ENCODE data around the gene TSPAN4.

TSPAN4 gene

DNA sequence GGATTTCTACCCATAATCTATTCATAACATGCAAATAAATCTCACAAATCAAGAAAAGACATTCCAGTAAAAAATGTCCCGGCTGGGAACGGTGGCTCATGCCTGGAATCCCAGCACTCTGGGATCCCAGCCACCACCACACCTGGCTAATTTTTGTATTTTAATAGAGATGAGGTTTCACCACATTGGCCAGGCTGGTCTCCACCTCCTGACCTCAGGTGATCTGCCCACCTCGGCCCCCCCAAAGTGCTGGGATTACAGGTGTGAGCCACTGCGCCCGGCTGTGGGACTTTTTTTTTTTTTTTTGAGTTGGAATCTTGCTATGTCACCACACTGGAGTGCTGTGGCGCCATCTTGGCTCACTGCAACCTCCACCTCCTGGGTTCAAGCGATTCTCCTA lies 63.3 kb downstream of the TSPAN4 start:
- H3K4me3 ChIP-seq (ENCODE audit: low read depth, low read length), result no peak overlapping the region

DNA sequence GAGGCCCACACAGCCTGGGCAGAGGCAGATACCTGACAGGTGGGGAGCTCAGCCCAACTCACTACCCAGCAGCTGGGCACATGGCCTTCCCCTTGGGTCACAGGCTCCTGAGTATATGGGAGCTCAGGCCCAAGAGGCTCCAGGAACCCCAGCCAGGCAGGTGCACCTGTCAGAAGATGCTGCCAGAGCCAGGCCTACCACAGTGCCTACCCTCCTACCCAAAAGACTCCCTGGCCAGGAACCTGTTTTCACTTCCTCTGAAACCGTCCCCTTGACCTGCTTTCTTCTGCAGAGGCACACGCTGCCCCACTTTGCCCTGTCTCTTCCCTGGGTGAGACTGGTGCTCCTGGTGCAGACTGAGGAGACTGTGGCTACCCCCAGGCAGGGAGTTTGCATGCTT lies 65.0 kb downstream of the TSPAN4 start:
- H3K4me3 ChIP-seq (ENCODE audit: low read depth, low read length), result no peak overlapping the region

DNA sequence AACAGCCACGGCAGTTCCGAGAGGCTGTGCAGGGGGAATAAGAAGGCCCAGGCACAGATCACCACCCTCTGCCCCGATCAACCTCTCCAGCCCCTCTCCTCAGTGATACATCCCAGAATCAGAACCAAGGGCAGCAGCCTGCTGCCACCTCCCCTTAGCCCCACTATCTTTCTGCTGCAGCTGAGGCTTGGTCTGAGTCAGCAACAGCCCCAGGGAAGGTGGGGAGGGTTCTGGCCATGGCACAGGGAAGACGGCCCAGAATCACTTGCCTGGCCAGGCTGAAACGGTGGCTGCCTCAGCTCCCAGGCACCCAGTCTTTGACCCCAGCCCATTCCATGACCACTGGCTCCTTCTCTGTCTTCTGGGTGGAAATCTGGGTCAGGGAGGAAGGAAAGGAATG lies 65.6 kb downstream of the TSPAN4 start:
- no peak overlapping the region for H3K4me3 ChIP-seq (ENCODE audit: low read depth, low read length)

DNA sequence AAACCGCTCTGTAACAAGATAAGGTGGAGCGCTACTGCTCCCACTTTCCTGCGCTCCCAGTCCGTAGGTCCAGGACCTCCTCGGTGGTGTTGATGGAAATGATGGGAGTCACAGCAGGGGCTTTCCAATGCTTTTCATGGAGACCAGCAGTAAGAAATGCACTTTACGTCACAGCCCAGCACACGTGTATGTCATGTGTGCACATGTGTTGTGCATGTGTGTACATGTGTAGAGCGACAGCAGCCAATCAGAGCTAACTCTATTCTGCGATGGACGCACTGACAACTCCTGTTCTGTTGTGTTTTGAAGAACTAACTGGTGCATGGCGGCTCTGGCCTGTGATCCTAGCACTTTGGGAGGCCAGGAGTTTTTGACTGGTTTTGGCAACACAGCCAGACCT lies 66.8 kb downstream of the TSPAN4 start:
- H3K4me3 ChIP-seq (ENCODE audit: low read depth, low read length), result no peak overlapping the region

DNA sequence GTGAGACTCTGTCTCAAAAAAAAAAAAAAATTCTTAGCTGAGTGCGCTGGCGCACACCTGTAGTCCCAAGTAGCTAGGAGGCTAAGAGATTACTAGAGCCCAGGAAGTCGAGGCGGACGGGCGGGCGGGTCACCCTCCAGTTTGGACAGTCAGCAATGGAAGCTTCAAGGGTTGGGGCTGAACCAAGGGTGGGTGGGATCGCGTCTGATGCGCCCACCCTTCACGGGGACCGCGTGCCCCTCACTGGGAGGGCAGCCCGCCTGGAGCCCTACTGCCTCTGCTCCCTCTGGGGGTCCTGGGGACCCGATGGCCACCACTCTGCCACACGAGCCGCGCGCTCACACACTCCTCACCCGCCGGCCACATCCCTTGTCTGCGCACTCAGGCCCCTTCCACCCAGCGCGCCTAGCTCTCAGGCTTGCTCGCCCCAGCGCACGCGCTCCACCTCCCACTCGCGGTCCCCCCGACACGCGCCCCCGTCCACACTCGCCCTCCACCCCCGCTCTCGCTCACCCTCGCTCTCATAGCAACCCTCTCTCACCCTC lies 67.5 kb downstream of the TSPAN4 start:
- H3K4me3 ChIP-seq (ENCODE audit: low read depth, low read length), result peak overlapping the region; percentile 88

DNA sequence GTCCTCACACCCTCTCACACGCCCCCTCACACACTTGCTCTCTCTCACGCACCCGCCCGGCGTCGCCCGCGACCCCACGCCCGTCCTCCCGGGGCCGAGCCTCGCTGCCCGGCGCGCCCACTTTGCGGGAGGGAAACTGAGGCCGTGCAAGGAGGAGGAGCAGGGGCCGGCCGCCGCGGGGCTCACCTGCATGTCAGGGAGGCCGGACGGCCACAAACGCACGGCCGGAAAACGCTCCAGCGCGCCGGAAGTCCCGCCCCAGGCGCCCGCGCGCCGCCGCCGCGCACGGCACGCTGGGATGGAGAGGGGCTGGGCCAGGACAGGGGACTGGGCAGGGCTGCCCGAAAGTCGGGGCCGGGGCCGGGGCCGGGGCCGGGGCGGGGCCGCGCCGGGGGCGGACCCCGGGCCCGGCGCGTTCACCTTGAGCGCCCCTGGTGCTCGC lies 68.0 kb downstream of the TSPAN4 start, which contains the start of gene CHID1:
Gene CHID1 (minus strand): TSS at position 222 of the 442 bp plus-strand sequence. CDS start 5,994 bp downstream, outside the sequence.
- peak within 1 kb of the TSS; percentile 88 for H3K4me3 ChIP-seq (ENCODE audit: low read depth, low read length)

DNA sequence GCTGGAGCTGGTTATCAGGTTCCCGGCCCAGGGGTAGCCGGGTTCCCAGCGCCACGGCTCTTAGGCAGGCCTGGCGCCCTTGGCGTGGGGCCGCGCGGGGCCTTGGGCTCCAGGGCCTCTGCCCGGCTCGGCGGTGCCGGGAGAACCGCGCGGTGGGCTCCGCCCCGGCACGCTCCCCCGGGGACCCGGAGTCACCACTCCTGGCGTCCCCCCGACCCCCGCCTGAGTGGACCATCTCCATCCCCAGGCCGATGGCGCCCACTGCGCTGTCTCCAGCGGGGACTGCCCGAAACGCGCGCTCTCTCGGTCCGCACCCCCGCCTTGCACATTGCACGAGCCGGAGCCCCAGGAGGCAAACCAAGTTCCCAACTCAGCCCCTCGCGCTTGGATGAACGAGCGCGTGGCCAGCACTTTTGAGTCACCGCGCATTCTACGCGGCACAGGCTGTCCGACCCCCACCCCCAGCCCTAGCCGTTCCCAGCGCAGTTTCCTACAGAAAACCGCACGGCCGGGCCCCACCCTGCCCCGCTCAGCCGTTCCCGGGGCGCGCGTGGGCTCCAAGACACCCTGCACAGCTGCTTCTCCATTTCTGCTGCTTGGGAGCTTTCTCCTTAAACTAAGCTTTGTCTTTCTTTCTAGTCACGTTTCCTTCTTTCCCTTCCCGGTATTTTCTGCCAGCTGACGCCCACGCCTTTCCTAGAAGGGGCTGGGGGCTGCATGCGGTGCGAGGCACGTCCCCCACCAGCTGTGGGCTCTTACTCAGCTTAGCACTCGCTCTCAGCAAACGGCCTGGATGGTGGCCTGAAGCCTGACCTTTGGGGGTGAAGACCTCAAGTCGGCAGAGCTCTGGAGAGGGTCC lies 68.6 kb downstream of the TSPAN4 start:
- H3K4me3 ChIP-seq (ENCODE audit: low read depth, low read length), result peak overlapping the region; percentile 60

DNA sequence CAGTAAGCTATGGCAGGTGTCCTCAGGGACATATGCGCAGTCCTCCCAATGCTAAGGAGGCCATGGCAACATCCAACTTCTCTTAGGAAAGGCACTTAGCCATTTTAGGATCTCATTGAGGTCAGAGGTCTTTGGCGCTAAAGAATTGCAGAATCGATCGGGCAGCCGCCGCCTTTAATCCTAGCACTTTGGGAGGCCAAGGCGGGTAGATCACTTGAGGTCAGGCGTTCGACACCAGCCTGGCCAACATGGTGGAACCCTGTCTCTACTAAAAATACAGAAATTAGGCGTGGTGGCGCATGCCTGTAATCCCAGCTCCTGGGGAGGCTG lies 69.2 kb downstream of the TSPAN4 start:
- H3K4me3 ChIP-seq (ENCODE audit: low read depth, low read length), result no peak overlapping the region

DNA sequence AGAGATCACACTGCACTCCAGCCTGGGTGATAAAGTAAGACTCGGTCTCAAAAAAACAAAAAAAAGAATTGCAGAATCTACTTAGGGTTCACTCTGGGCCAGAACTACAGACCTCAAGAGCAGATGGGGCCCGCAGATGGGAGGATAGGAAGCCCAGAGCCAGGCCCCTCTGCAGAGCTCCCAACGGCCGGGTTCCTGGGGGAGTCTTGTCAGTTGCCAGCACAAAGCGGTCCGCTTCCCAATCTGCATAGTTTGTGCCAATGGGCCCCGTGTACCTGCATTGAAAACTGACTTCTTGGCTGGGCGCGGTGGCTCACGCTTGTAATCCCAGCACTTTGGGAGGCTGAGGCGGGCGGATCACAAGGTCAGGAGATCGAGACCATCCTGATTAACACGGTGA lies 69.6 kb downstream of the TSPAN4 start:
- H3K4me3 ChIP-seq (ENCODE audit: low read depth, low read length), result no peak overlapping the region

DNA sequence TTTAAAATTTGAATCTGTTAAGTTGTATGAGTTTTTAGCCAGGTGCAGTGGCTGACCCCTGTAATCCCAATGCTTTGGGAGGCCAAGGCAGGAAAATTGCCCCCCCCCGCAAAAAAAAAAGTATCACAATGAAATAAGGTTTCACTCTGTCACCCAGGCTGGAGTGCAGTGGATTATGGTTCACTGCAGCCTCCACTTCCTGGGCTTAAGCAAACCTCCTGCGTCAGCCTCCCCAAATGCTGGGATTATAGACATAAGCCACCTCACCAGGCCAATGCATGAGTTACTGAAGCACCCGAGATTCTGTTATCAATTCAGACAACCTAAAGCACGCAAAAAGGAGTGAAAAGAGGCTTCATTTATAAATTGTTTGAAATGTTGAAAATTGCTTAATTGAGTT lies 70.4 kb downstream of the TSPAN4 start:
- no peak overlapping the region for H3K4me3 ChIP-seq (ENCODE audit: low read depth, low read length)

DNA sequence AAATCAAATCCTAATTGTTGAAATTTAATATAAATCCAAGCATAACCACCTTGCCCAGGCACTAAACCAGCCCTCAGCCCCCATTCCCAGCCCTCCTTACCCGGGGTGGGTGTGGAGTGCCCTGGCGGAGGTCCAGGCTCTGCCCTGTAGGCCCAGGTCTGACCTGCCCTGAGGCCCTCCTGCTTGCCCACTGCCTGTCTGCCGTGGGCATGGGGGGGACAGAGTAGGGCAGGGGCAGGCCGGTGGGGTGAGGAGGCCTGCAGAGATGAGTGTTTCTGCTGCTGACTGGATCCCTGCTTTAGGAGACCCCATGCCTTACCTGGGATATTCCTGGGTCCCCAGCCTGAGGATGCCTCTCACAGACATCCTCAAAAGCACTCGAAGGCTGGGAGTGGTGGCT lies 71.6 kb downstream of the TSPAN4 start:
- H3K4me3 ChIP-seq (ENCODE audit: low read depth, low read length), result no peak overlapping the region

DNA sequence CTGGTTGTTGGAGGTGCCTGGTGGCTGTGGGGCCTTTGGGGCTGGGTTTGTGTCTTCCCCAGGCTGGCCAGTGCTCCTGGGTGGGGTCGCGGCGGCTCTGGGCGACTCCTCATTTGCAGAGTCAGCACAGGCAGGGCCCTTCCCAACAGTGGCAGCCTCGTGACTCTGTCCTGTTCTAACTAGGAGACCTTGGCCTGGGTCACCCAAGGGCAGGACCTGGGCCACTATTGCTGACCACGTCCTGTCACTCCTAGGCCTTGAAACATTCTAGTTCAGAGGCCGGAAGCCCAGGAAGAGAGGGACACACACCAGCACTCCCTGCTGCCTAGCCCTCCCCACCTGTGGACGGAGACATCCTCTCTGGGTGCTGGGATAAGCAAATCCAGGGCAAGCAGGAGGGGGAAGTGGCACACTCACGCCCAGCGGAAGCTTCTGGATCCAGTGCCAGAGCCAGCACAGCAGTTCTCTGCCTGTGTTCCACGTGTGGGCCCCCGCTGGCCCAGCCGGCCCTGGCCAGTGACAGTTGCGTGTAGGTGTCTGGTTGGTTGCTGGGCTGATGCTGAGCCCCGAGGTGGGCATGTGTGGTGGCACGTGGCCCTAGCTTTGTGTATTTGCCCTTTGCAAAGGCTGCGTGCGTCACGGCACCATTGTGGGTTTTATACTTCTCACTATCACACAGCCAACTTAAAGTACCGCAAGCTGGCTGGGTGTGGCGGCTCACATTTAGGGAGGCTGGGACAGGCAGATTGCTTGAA lies 72.3 kb downstream of the TSPAN4 start:
- H3K4me3 ChIP-seq (ENCODE audit: low read depth, low read length), result no peak overlapping the region

All from iPS-11a (cell line).